Adrenal gland (tissue), 12 donors: ENCODE measurements around the gene SFTPA2. TPM values are rescaled to one million over a fixed set of nuclear protein-coding genes. Genes with fewer than 3 reads are reported as not detected.
"Not testable (repeated sequence)": the region's sequence is repeated elsewhere in the genome, so short reads cannot be mapped to it uniquely, and the experiment has no call there.

Source experiments
- DNase-seq, 7 donors: peaks; one replicate each; pipeline ENCODE4 v3.0.0-alpha.2; 2019 to 2020
- H3K27ac ChIP-seq, 5 donors: fragments of 200-600 bp; sonication (generic) in 4 of 5; 1 replicate in 3 of 5; 2 replicates in 2 of 5; pipeline versions ENCODE4 v1.5.1 to v1.8.0; 2016 to 2020; ENCODE audit warnings: mild to moderate bottlenecking in 1 of 5
- H3K27me3 ChIP-seq: fragments of 200-600 bp; 2 replicates; pipeline ENCODE4 v1.8.0; 2021
- H3K36me3 ChIP-seq, 2 donors: fragments of 200-600 bp; replicated peaks in 1 of 2; 1 replicate in 1 of 2; 2 replicates in 1 of 2; pipeline versions ENCODE4 v1.5.1 to v1.8.0; 2018 to 2022
- H3K4me1 ChIP-seq, 2 donors: fragments of 200-600 bp; replicated peaks in 1 of 2; 1 replicate in 1 of 2; 2 replicates in 1 of 2; pipeline versions ENCODE4 v1.5.1 to v1.8.0; 2018 to 2021
- H3K4me3 ChIP-seq, 4 donors: fragments of 200-600 bp; sonication (generic) in 3 of 4; one replicate each; pipeline ENCODE4 v1.5.1; 2016 to 2018
- H3K9me3 ChIP-seq, 3 donors: fragments of 200-600 bp; sonication (generic) in 1 of 3; replicated peaks in 1 of 3; 1 replicate in 2 of 3; 2 replicates in 1 of 3; pipeline versions ENCODE4 v1.5.1 to v1.8.0; 2016 to 2021
- POLR2A ChIP-seq, 2 donors: fragments of 450-650 bp; IDR thresholded peaks; one replicate each; pipeline ENCODE4 v1.6.1; 2017; ENCODE audit warnings: antibody characterized with exemption in 2 of 2, mild to moderate bottlenecking in 2 of 2, moderate library complexity in 1 of 2
- WGBS, 4 donors: extraction: QIAGEN DNeasy Blood & Tissue Kit in 2 of 4; methylation state at CpG; one replicate each; pipeline versions ENCODE4 v1.1.5 to v1.1.7; 2013 to 2017; 5-methylcytosine and 5-hydroxymethylcytosine counted together
- intact Hi-C, 2 donors: fragments of 100-400 bp; cut with DNase I; formaldehyde crosslinking; loops; one replicate each; pipeline versions ENCODE4 v1.14.1 to v1.15.0; 2022 to 2023
- polyA plus RNA-seq, 3 donors: library from polyadenylated mRNA; stranded (reverse); fragments of 200-250 nt in 2 of 3; fragments of 350-450 nt in 1 of 3; fragmentation: Illumina TruSeq in 1 of 3; extraction: RNeasy Lipid Tissue Mini Kit (QIAGEN cat#74804) in 1 of 3; gene quantifications; one replicate each; pipeline ENCODE4 v1.2.3, GENCODE V29; 2013 to 2014
- total RNA-seq, 9 donors: library from RNA; depleted of rRNA in 4 of 9; stranded (reverse); fragments of >200 nt in 4 of 9; fragments of 120-200 nt in 1 of 9; fragmentation: NEBNext Ultra II Directional in 1 of 9; extraction: Animal tissue kit (Norgen Biotek cat#: 25700) in 1 of 9; gene quantifications; one replicate each; pipeline versions ENCODE4 v1.1.0 to v1.2.4, GENCODE V29; 2013 to 2023
- TF ChIP-seq, protein P1 (sequence below), 6 experiments: fragments of 450-650 bp in 4 of 6; fragments of 200-600 bp in 2 of 6; sonication (generic) in 1 of 6; IDR thresholded peaks; 1 replicate in 5 of 6; 2 replicates in 1 of 6; pipeline versions ENCODE4 v1.5.1 to v1.8.0; 2016 to 2021; ENCODE audit warnings: antibody characterized with exemption in 6 of 6, mild to moderate bottlenecking in 2 of 6, moderate library complexity in 1 of 6
- donor health status: healthy with polysubstance abuse.
- donor health status: Bipolar disorder and iron deficiency.
- donor health status: DM: yes; HTN: yes; CAD: no.
- donor health status: DM: no; HTN: no; CAD: no.
- donor health status: DM: no; HTN: no; CAD: no.
- donor health status: DM: yes; HTN: yes; CAD: no.

The SFTPA2 gene
- total and polyA plus RNA-seq, 12 donors = 0.06 to 10.1 (median 0.58) TPM; not detected in 6

DNA sequence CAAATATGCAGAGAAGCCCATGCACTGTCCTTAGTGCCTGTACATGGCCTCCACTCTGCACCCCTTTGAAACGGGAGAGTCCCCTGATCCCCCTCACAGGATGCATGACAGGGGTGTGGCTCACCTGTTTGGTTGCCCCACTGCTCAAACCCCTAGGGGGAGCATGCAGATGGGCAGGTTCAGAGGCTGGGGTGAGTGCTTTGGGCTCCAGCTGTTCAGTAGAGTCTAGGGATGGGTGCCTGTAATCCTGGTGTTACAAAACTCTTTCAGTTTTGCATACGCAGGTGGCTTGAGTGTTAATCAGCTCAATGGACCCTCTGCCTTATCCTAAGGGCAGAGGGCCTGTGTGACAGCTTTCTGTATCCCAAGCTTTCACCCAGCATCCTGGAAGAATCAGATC is 42.7 kb upstream of the SFTPA2 start:
- no peak for DNase-seq
- H3K27me3 ChIP-seq = no peaks in the 10 kb centered on the region
- TF ChIP-seq, protein P1, sequence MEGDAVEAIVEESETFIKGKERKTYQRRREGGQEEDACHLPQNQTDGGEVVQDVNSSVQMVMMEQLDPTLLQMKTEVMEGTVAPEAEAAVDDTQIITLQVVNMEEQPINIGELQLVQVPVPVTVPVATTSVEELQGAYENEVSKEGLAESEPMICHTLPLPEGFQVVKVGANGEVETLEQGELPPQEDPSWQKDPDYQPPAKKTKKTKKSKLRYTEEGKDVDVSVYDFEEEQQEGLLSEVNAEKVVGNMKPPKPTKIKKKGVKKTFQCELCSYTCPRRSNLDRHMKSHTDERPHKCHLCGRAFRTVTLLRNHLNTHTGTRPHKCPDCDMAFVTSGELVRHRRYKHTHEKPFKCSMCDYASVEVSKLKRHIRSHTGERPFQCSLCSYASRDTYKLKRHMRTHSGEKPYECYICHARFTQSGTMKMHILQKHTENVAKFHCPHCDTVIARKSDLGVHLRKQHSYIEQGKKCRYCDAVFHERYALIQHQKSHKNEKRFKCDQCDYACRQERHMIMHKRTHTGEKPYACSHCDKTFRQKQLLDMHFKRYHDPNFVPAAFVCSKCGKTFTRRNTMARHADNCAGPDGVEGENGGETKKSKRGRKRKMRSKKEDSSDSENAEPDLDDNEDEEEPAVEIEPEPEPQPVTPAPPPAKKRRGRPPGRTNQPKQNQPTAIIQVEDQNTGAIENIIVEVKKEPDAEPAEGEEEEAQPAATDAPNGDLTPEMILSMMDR (IDR thresholded peaks at IDR 0.05) = no peak
- TF ChIP-seq POLR2A (IDR thresholded peaks at IDR 0.05) = no peak
- 43 to 71% (median 62%) methylated on average over 2 of the region's 2 CpGs for WGBS, 4 donors
- H3K4me1 ChIP-seq = no peaks in the 10 kb centered on the region
- H3K36me3 ChIP-seq = no peaks in the 10 kb centered on the region
- intact Hi-C loops = no loop called here
- H3K4me3 ChIP-seq = no peak overlapping the region
- H3K27ac ChIP-seq = no peak overlapping the region
- no peaks in the 10 kb centered on the region for H3K9me3 ChIP-seq

DNA sequence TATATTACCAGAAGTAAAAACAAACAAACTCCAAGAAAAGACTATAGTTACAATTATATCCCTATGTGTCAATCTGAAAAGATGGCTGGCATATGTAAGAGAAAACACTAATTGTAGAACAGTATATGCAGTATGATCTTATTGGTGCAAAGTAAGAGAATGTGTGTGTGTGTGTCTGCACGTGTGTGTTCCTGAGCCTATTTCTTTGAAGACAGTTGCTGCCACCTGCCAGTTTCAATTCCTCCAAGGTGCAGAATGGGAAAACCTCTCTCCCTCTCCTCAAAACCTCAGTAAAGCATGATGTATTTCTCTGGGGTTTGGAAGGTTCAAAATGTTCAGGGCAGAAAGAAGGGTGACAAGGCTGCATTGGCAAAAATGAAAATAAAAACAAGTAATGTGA is 41.7 kb upstream of the SFTPA2 start:
- TF ChIP-seq POLR2A (IDR thresholded peaks at IDR 0.05) = no peak
- TF ChIP-seq, protein P1 (IDR thresholded peaks at IDR 0.05) = no peak

DNA sequence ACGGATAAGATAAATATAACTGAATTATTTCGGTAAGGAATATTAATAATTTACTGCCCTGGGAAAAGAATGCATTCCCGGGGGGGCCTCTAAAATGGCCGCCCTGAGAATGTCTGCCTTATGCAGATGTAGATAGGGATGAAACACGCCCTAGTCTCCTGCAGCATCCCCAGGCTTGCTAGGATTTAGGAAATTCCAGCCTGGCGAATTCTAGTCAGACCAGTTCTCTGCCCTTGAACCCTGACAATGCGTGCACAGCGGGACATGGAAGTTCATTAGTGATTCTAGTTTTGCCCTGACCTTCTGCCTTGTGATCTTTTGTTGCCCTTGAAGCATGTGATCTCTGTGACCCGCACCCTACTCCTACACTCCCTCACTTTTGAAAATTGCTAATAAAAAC is 39.4 kb upstream of the SFTPA2 start:
- H3K36me3 ChIP-seq, H3K27me3 ChIP-seq, DNase-seq, H3K4me1 ChIP-seq, intact Hi-C loops, H3K27ac ChIP-seq, H3K9me3 ChIP-seq, H3K4me3 ChIP-seq: not testable (repeated sequence)
- WGBS, 4 donors = 65 to 79% (median 78%) methylated on average over 9 of the region's 9 CpGs

More for the DNA sequence above, 41.7 kb upstream of the SFTPA2 start:
- no peaks in the 10 kb centered on the region for H3K27me3 ChIP-seq
- no peak overlapping the region for H3K27ac ChIP-seq
- H3K9me3 ChIP-seq = no peaks in the 10 kb centered on the region
- no peaks in the 10 kb centered on the region for H3K4me1 ChIP-seq
- no peak for DNase-seq
- WGBS, 4 donors = 23 to 59% (median 34%) methylated on average over 1 of the region's 1 CpG
- intact Hi-C loops = no loop called here
- H3K36me3 ChIP-seq = no peaks in the 10 kb centered on the region
- H3K4me3 ChIP-seq = no peak overlapping the region

DNA sequence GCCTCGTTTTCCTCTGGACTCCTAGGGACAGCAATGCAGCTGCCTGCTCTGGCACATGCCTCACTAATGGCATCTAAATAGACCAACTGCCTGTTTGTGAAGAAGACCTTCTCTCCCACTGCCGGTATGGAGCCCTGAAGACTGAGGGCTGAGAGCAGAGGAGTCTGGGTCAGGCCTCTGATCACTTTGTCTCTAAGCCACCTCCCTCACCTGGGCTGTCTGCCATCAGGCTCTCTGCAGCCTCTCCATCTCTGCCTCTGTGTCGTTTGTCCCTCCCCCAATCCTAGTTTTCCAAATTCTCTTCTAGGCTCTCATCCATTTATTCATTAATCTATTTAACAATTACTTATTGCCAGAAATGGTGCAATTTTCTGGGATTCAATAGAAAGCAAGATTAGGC is 35.3 kb upstream of the SFTPA2 start:
- Histone ChIP-seq H3K4me3 (no peak overlapping the region), H3K27me3 (no peaks in the 10 kb centered on the region), H3K9me3 (no peaks in the 10 kb centered on the region), H3K27ac (no peak overlapping the region), H3K4me1 (no peaks in the 10 kb centered on the region), H3K36me3 (no peaks in the 10 kb centered on the region)
- no peak for DNase-seq
- TF ChIP-seq, protein P1 (IDR thresholded peaks at IDR 0.05) = no peak
- no peak for TF ChIP-seq POLR2A (IDR thresholded peaks at IDR 0.05)
- WGBS, 4 donors = 35 to 95% (median 46%) methylated on average over 1 to 3 of the region's 3 CpGs
- intact Hi-C loops = no loop called here

DNA sequence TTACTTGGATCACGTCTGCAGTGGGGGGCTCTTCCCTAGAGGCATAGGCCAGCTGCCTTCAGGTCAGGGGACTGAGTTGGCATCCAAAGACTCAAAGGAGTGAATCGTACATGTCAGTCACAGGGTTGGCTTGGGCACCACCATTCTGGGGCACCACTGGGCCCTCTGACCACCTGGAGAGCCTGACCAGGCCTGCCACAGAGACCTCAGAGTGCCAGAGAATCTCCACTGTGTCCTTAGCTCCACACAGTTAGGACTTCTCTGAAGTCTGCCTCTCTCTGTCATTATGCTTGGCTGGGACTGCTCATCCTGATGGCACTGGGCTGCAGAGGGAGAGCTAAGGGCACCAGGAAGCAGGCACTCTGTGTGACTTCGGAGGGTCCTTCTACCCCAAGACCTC is 34.4 kb upstream of the SFTPA2 start:
- 68 to 72% (median 71%) methylated on average over 3 of the region's 3 CpGs for WGBS, 4 donors

More for the DNA sequence above, 34.4 kb upstream of the SFTPA2 start:
- H3K4me3 ChIP-seq, H3K27me3 ChIP-seq, DNase-seq, H3K4me1 ChIP-seq, H3K36me3 ChIP-seq, H3K27ac ChIP-seq, H3K9me3 ChIP-seq, intact Hi-C loops: not testable (repeated sequence)
